ENCODE measurements around the gene NEURL2.

Gene NEURL2

GRCh38 chr20:45843506-45843905 lies 47.5 kb downstream of the NEURL2 start:
- ATAC-seq (ENCODE audit: insufficient read depth, low read depth) (no peak), DNase-seq (no peak)
- H3K4me3 ChIP-seq (ENCODE audit: low read depth in 1 of 2, low read length in 2 of 2): no peak overlapping the region
- no peak overlapping the region for H3K27ac ChIP-seq (ENCODE audit: low read length)
- H3K4me1 ChIP-seq (ENCODE audit: insufficient read depth, low read length): no peaks in the 10 kb centered on the region
- no peak overlapping the region for H3K4me2 ChIP-seq (ENCODE audit: insufficient read depth, low read length)
- no peak overlapping the region for H2AFZ ChIP-seq (ENCODE audit: low read depth, low read length)
- H3K9ac ChIP-seq (ENCODE audit: low read depth, low read length): no peak overlapping the region
- peaks cover 70% of the 10 kb centered on the region for H3K36me3 ChIP-seq (ENCODE audit: insufficient read depth, low read length)
- no peaks in the 10 kb centered on the region for H3K27me3 ChIP-seq (ENCODE audit: insufficient read depth, low read length, poor library complexity)
- no peaks in the 10 kb centered on the region for H3K9me3 ChIP-seq (ENCODE audit: insufficient read depth, low read length, severe bottlenecking)
- TF ChIP-seq EZH2 (IDR thresholded peaks at IDR 0.05; ENCODE audit: borderline replicate concordance, low read depth, low read length, severe bottlenecking): no peak
- TF ChIP-seq CTCF (IDR thresholded peaks at IDR 0.05; ENCODE audit: borderline replicate concordance, extremely low read depth, low read length, poor library complexity, severe bottlenecking): no peak
- peaks cover 3% of the 10 kb centered on the region; the same call in 1 of the 2 replicates for H4K20me1 ChIP-seq (ENCODE audit: insufficient read depth, low read length)
- no peaks in the 10 kb centered on the region for H3K79me2 ChIP-seq (ENCODE audit: insufficient read depth, low read length)

- H3K27ac ChIP-seq (ENCODE audit: low read length): no peak overlapping the region
- DNase-seq (no peak), ATAC-seq (ENCODE audit: insufficient read depth, low read depth) (no peak)
- no peak overlapping the region for H2AFZ ChIP-seq (ENCODE audit: low read depth, low read length)
- H4K20me1 ChIP-seq (ENCODE audit: insufficient read depth, low read length): 0 out of 2 replicates have a peak, but pooled peaks cover 2% of the 10 kb centered on the region
- no peaks in the 10 kb centered on the region for H3K27me3 ChIP-seq (ENCODE audit: insufficient read depth, low read length, poor library complexity)
- TF ChIP-seq CTCF (IDR thresholded peaks at IDR 0.05; ENCODE audit: borderline replicate concordance, extremely low read depth, low read length, poor library complexity, severe bottlenecking): no peak
- TF ChIP-seq EZH2 (IDR thresholded peaks at IDR 0.05; ENCODE audit: borderline replicate concordance, low read depth, low read length, severe bottlenecking): no peak
- H3K9ac ChIP-seq (ENCODE audit: low read depth, low read length): no peak overlapping the region
- H3K4me3 ChIP-seq (ENCODE audit: low read depth in 1 of 2, low read length in 2 of 2): no peak overlapping the region
- no peaks in the 10 kb centered on the region for H3K79me2 ChIP-seq (ENCODE audit: insufficient read depth, low read length)
- H3K9me3 ChIP-seq (ENCODE audit: insufficient read depth, low read length, severe bottlenecking): no peaks in the 10 kb centered on the region
- peaks cover 64% of the 10 kb centered on the region for H3K36me3 ChIP-seq (ENCODE audit: insufficient read depth, low read length)
- H3K4me1 ChIP-seq (ENCODE audit: insufficient read depth, low read length): no peaks in the 10 kb centered on the region
- no peak overlapping the region for H3K4me2 ChIP-seq (ENCODE audit: insufficient read depth, low read length)
Observed at GRCh38 chr20:45842169-45842812, 48.7 kb downstream of the NEURL2 start.

- Histone ChIP-seq H3K36me3 (ENCODE audit: insufficient read depth, low read length) (peaks cover 60% of the 10 kb centered on the region), H3K9me3 (ENCODE audit: insufficient read depth, low read length, severe bottlenecking) (no peaks in the 10 kb centered on the region), H2AFZ (ENCODE audit: low read depth, low read length) (no peak overlapping the region), H3K27me3 (ENCODE audit: insufficient read depth, low read length, poor library complexity) (no peaks in the 10 kb centered on the region), H4K20me1 (ENCODE audit: insufficient read depth, low read length) (0 out of 2 replicates have a peak, but pooled peaks cover 2% of the 10 kb centered on the region), H3K79me2 (ENCODE audit: insufficient read depth, low read length) (no peaks in the 10 kb centered on the region), H3K4me1 (ENCODE audit: insufficient read depth, low read length) (no peaks in the 10 kb centered on the region), H3K4me2 (ENCODE audit: insufficient read depth, low read length) (no peak overlapping the region), H3K27ac (ENCODE audit: low read length) (no peak overlapping the region), H3K9ac (ENCODE audit: low read depth, low read length) (no peak overlapping the region), H3K4me3 (ENCODE audit: low read depth in 1 of 2, low read length in 2 of 2) (no peak overlapping the region)
- DNase-seq (no peak), ATAC-seq (ENCODE audit: insufficient read depth, low read depth) (no peak)
- TF ChIP-seq EZH2 (IDR thresholded peaks at IDR 0.05; ENCODE audit: borderline replicate concordance, low read depth, low read length, severe bottlenecking) (no peak), CTCF (IDR thresholded peaks at IDR 0.05; ENCODE audit: borderline replicate concordance, extremely low read depth, low read length, poor library complexity, severe bottlenecking) (no peak)
Observed at GRCh38 chr20:45841407-45842129, 49.4 kb downstream of the NEURL2 start.

Measured in DND-41 (cell line).